Glomerular endothelial cell (primary cell): ENCODE measurements around the gene MYH2. TPM values are rescaled to one million over a fixed set of nuclear protein-coding genes. Genes with fewer than 3 reads are reported as not detected.
"Not testable (repeated sequence)": the region's sequence is repeated elsewhere in the genome, so short reads cannot be mapped to it uniquely, and the experiment has no call there.

Source experiments
- DNase-seq: peaks from one replicate; pipeline ENCODE4 v3.0.0-alpha.2; 2011; ENCODE audit warnings: low read depth, low spot score; ENCODE audit errors: extremely low read depth
- total RNA-seq: library from RNA; depleted of rRNA; stranded (reverse); fragments of >200 nt; gene quantifications from 2 replicates; pipeline ENCODE4 v1.2.3, GENCODE V29; 2015

The MYH2 gene
- total RNA-seq = not detected in 2 replicates

- no peak for DNase-seq
Observed at GRCh38 chr17:10549096-10549842, at the start of gene MYH2. MYH2 (minus strand) TSS chr17:10549658; CDS start chr17:10547920, 1,738 bp downstream.

- no peak for DNase-seq
Observed at GRCh38 chr17:10598621-10599020, 49.2 kb upstream of the MYH2 start.

DNA sequence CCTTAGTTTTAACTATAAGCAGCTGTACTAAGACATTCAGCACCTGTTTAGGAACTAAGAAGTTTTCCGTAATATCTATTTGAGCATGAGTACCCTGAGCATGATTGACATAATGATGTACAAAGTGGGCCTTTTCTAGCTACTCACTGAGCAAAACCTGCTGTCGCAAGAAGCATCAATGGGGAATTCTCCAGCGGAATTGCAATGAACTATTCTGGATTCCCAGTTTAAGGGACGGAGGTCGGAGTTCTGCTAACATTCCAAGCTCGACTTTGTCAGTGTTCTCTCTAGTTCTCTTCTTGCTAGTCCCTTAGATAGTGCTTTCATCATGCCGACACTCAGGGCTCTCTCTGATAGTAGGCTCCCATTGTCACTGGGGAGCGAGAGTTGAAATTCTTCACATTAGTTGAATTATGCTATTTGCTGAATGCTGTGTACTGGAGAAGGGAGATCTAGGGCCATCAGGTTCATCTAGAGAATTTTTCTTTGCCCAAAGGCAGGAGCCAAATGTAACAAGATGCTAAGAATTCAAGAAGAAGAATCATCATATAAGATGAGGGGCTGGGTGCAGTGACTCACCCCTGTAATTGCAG lies 40.2 kb upstream of the MYH2 start:
- no peak for DNase-seq

- no peak for DNase-seq
Observed at GRCh38 chr17:10585529-10585928, 36.1 kb upstream of the MYH2 start.

DNA sequence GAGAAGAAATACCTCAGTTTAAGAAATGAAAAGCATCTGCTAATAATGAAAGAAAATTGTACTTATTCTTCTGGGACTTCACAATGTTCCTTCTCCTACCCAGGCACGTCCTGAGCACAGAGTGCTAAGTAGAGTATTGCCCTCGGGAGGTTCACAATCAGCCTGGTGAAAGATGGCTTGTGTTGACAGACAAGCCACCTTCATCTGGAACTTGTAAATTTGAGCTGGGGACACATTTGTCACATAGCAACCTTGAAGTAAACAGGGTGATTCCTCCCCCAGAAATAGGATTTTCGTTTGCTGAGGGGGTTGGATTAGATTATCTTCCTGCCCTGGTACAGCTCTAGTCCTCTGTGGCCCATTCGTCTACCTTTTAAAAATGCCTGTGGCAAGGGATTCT lies 34.4 kb upstream of the MYH2 start:
- no peak for DNase-seq

- no peak for DNase-seq
Observed at GRCh38 chr17:10579270-10579669, 29.8 kb upstream of the MYH2 start.

DNA sequence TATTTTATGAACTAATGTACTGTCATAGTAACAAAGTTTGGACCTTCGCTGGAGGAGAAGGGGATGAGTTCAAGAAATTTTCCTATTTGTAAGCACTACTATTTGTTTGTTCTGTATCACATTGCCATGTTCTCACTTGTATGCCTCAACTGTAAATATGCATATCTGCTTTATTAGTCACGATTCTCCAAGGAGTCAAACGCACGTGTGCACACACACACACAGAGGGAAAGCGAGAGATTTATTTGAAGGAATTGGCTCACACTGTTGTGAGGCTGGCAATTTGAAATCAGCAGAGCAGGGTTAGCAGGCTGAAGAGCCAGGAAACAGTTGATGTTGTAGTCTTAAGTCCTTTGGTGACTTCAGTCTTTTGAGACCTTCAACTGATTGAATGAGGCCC lies 24.9 kb upstream of the MYH2 start:
- no peak for DNase-seq

DNA sequence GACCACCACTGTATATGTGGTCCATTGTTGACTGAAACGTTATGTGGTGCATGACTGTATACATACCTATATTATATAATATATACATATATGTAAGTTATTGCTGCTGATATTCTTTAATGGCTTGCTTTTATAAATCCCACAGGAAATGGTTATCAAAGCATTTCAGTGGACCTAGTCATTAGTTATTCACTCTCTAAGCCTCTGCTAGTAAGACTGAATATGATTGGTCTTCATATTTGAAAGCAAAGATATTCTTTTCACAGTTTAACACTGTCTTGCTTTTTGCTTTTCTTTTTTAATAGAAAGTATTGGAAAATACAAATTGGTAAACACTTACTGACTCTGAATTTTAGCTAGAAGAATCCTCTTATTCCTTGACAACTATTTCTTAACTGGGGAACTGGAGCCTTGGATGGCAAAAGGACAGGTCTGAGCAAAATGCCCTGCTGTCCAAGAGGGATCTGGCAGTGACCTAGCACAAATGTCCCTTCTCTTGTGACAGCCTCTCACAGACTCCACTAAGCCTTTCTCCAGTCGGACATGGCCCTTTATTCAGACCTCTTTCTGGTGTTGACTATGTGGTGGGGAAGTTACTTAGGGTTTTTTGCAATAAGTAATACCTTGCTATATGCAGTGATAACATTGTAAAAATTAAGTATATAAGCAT lies 14.7 kb upstream of the MYH2 start:
- no peak for DNase-seq

DNA sequence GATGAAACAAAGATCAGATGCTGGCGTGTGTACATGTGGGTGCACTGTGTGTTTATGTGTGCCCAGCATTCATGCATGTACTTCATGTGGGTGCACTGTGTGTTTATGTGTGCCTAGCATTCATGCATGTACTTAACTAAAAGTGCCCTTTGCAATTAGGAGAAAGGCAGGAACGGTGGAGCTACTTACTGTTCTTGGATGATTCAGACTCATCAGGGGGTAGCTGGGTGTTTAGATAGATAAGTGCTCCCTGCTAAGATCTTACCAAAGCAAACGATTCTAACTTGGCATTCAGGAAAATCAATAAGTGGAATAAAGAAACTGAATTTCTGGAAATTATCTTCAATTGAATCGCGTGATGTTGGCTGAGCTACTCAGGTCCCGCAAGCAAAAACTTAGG lies 8.6 kb upstream of the MYH2 start:
- no peak for DNase-seq

DNA sequence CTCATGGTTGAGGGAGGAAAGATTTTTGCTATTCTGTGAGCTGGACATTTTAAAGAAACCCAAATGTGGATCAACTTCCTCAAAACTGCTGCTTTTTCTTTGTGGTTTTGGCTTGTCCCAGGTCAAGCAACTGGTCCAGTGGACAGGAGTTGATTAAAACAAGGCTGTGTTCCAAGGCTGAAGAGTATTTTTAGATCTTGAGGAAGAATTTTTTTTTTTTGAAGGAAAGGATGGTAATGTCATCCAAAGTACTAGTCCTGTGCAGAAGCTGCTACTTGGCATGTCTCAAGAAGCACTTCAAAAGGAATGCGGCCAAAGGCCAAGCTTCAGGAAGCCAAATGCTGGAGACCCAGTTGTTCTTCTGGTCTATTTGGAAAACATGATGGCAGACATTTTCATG lies 8.0 kb upstream of the MYH2 start:
- DNase-seq = no peak

GRCh38 chr17:10556301-10557005 lies 7.0 kb upstream of the MYH2 start:
- no peak for DNase-seq

- DNase-seq = no peak
Observed at GRCh38 chr17:10550014-10550413, 556 bp upstream of the MYH2 start.

DNA sequence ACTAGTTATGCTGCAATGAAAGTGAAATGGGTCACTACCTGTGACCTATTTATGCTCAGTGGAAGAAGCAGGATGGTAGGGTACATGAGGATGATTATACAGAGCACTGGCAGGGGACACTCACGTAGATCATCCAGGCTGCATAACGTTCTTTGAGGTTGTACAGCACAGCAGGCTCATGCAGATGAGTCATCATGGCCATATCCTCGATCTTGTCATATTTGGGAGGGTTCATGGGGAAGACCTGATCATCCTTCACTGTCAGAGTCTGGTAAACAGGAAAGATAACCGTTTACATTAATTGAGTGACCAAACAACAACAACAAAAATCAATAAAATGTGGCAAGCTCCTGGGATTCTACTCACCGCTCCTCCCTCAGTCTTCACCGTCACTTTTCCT lies 2.1 kb downstream of the MYH2 start:
- DNase-seq = no peak

DNA sequence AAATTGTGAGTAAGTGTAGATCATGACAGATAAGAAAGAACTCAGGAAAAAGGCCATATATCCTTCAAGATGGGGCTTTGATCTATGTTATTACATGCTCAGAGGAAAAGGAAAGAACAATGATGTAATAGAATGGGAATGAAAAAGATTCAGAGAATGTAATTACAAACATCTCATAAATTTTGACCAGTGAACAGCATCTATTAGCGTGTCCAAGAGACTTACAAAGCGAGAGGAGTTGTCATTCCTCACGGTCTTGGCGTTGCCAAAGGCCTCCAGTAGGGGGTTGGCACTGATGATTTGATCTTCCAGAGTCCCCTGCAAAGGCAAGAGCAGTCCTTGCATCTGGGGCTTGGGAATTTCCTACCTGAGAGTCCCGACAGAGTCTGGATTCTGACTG lies 6.0 kb downstream of the MYH2 start:
- DNase-seq = not testable (repeated sequence)

GRCh38 chr17:10541179-10541578 lies 8.3 kb downstream of the MYH2 start:
- not testable (repeated sequence) for DNase-seq

GRCh38 chr17:10532026-10532425 lies 17.4 kb downstream of the MYH2 start:
- DNase-seq = no peak

DNA sequence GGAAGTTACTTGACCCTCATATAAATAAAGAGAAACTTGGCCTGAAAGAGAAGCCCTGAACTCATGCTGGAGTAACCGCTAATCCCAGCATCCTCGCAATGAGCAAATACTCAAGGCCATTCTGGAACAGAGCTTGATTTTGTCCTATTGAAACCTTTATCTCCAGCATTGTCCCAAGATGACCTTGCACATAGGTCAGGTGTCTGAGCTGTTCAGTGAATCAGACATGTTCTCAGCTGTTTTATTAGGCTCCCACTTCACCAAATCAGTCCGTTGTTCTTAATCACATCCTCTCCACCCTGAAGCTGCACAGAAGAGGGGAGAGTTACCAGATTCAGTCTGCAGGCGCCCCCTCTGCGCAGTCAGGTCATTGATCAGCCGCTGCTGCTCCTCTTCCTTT lies 22.0 kb downstream of the MYH2 start:
- DNase-seq = no peak

DNA sequence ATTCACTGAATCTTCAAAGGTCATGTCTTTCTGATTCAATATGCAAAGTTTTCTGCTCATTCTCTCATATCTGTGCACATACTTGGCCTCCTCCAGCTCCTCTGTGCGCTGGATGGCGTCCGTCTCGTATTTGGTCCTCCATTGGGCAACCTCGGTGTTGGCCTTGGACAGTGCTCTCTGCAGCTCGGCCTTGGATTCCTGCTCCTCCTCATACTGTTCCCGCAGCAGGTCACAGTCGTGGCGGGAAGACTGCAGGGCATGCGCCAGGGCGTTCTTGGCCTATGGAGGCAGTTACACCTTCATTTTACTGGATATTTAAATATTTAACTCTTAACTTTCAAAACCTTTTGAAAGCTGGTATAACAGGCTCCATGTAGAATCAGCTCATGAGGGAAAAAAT lies 22.9 kb downstream of the MYH2 start:
- DNase-seq = no peak

DNA sequence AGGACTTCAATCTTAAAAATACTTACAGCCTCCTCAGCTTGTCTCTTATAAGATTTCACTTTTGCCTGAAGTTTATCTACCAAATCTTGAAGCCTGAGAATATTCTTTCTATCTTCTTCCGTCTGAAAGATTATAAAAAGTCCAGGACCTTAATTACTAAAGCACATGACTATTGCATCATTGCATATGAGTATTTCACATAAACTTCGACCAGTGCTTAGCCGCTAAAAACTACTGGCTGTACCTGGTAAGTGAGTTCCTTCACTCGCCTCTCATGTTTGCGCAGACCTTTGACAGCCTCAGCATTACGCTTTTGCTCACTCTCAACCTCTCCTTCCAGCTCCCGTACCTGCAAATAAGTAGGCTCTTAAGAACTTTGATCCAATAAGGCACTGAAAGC lies 26.4 kb downstream of the MYH2 start:
- DNase-seq = no peak

DNA sequence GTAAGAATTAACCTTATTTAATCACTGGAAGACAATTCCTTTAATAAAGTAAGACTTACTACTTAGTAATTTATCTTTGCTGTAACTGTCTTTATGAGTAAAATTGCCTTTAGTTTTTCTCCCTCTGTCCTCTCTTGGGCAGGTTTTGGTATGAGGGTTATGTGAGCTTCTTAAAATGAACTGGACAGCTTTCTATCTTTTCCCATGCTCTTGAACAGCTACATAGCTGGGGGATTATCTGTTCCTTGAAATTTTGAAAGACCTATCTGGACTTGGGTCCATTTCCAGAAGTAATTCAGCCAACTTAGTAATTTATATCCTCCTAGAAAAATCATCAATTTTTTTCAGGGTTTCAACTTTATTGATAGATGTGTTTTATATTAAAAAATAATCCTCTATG lies 27.5 kb downstream of the MYH2 start:
- DNase-seq = no peak

- no peak for DNase-seq
Observed at GRCh38 chr17:10518271-10519037, 31.0 kb downstream of the MYH2 start, which contains the start of gene MYH1. MYH1 (minus strand) TSS chr17:10518542; CDS start chr17:10516642, 1,900 bp downstream.
